CD4-positive, alpha-beta memory T cell (primary cell): ENCODE data around the gene RALGAPA2. TPM values are rescaled to one million over a fixed set of nuclear protein-coding genes. Genes with fewer than 3 reads are reported as not detected.

Source experiments
- CTCF ChIA-PET: fragments of 350-600 bp; sonication (Branson Sonifier 250); formaldehyde crosslinking; loops from one replicate; lab custom pipeline; 2021; ENCODE audit warnings: inconsistent platforms; ENCODE audit not compliant: partially characterized antibody; lab: Charles Lee
- POLR2A ChIA-PET: fragments of 350-600 bp; sonication (Branson Sonifier 250); formaldehyde crosslinking; loops from one replicate; lab custom pipeline; 2021; ENCODE audit not compliant: partially characterized antibody; lab: Charles Lee
- DNase-seq, 5 donors: peaks; one replicate each; pipeline versions ENCODE4 v3.0.0 to v3.0.0-alpha.2; 2020 to 2022; ENCODE audit warnings: mixed read lengths in 1 of 5
- H3K27ac ChIP-seq: one replicate; pipeline ENCODE4 v1.7.0; 2013; ENCODE audit warnings: low read depth, low read length
- H3K27me3 ChIP-seq: 2 replicates; pipeline ENCODE4 v1.7.0; 2013; ENCODE audit warnings: mild to moderate bottlenecking, low read length, moderate library complexity; ENCODE audit not compliant: insufficient read depth
- H3K36me3 ChIP-seq: 2 replicates; pipeline ENCODE4 v1.7.0; 2013; ENCODE audit warnings: mild to moderate bottlenecking, low read length, moderate library complexity; ENCODE audit not compliant: insufficient read depth
- H3K4me1 ChIP-seq: 2 replicates; pipeline ENCODE4 v1.7.0; 2013; ENCODE audit warnings: mild to moderate bottlenecking, low read length, moderate library complexity; ENCODE audit not compliant: insufficient read depth
- H3K4me3 ChIP-seq, 2 donors: one replicate each; pipeline ENCODE4 v1.7.0; 2013; ENCODE audit warnings: low read length in 2 of 2, mild to moderate bottlenecking in 1 of 2
- H3K9me3 ChIP-seq, 2 donors: one replicate each; pipeline ENCODE4 v1.7.0; 2013; ENCODE audit warnings: low read length in 2 of 2, control low read depth in 1 of 2; ENCODE audit not compliant: control insufficient read depth in 1 of 2
- H3K27ac Mint-ChIP-seq, 7 donors: one replicate each; pipeline ENCODE4 v1.8.0; 2020 to 2021; ENCODE audit warnings: mixed read lengths in 7 of 7, mild to moderate bottlenecking in 6 of 7, inconsistent platforms in 3 of 7, moderate library complexity in 3 of 7
- H3K27me3 Mint-ChIP-seq, 2 donors: one replicate each; pipeline ENCODE4 v1.8.0; 2020 to 2021; ENCODE audit warnings: mixed read lengths in 2 of 2
- H3K36me3 Mint-ChIP-seq, 2 donors: one replicate each; pipeline ENCODE4 v1.8.0; 2020 to 2021; ENCODE audit warnings: mixed read lengths in 2 of 2, inconsistent platforms in 1 of 2, mild to moderate bottlenecking in 1 of 2
- H3K4me1 Mint-ChIP-seq, 4 donors: one replicate each; pipeline ENCODE4 v1.8.0; 2020 to 2021; ENCODE audit warnings: mixed read lengths in 4 of 4, mild to moderate bottlenecking in 1 of 4
- H3K4me3 Mint-ChIP-seq, 8 donors: one replicate each; pipeline ENCODE4 v1.8.0; 2020 to 2021; ENCODE audit warnings: mixed read lengths in 8 of 8, mild to moderate bottlenecking in 7 of 8, moderate library complexity in 6 of 8, inconsistent platforms in 3 of 8
- H3K9me3 Mint-ChIP-seq, 8 donors: one replicate each; pipeline ENCODE4 v1.8.0; 2020 to 2021; ENCODE audit warnings: mixed read lengths in 8 of 8, mild to moderate bottlenecking in 5 of 8, inconsistent platforms in 3 of 8, moderate library complexity in 1 of 8
- intact Hi-C: fragments of 100-400 bp; cut with micrococcal nuclease; formaldehyde crosslinking; loops from one replicate; pipeline ENCODE4 v1.15.1; 2023
- polyA plus RNA-seq, 2 donors: library from polyadenylated mRNA; unstranded; fragments of 300-500 nt; fragmentation: Illumina TruSeq; gene quantifications; one replicate each; pipeline ENCODE4 v1.2.3, GENCODE V29; 2021
- total RNA-seq, 2 experiments: library from RNA; stranded (reverse); gene quantifications; one replicate each; pipeline ENCODE4 v1.2.3, GENCODE V29; 2021

RALGAPA2 gene
- total and polyA plus RNA-seq, 4 experiments from 2014 or later = 1.6 to 36.3 (median 21.5) TPM

GRCh38 chr20:20473657-20474056 lies 238.8 kb downstream of the RALGAPA2 start:
- H3K36me3 Mint-ChIP-seq = peaks cover 22 to 56% of the 10 kb centered on the region in 2 donors
- POLR2A ChIA-PET = no interaction called here
- CTCF ChIA-PET = no interaction called here
- Histone ChIP-seq H3K4me1 (no peaks in the 10 kb centered on the region), H3K4me3 (no peak overlapping the region), H3K27me3 (no peaks in the 10 kb centered on the region), H3K27ac (no peak overlapping the region), H3K9me3 (no peaks in the 10 kb centered on the region), H3K36me3 (no peaks in the 10 kb centered on the region)
- no peaks in the 10 kb centered on the region for H3K9me3 Mint-ChIP-seq
- no peaks in the 10 kb centered on the region for H3K4me1 Mint-ChIP-seq
- intact Hi-C loops = no loop called here
- H3K27me3 Mint-ChIP-seq = no peaks in the 10 kb centered on the region
- DNase-seq = no peak
- H3K27ac Mint-ChIP-seq = no peak overlapping the region
- no peak overlapping the region for H3K4me3 Mint-ChIP-seq

DNA sequence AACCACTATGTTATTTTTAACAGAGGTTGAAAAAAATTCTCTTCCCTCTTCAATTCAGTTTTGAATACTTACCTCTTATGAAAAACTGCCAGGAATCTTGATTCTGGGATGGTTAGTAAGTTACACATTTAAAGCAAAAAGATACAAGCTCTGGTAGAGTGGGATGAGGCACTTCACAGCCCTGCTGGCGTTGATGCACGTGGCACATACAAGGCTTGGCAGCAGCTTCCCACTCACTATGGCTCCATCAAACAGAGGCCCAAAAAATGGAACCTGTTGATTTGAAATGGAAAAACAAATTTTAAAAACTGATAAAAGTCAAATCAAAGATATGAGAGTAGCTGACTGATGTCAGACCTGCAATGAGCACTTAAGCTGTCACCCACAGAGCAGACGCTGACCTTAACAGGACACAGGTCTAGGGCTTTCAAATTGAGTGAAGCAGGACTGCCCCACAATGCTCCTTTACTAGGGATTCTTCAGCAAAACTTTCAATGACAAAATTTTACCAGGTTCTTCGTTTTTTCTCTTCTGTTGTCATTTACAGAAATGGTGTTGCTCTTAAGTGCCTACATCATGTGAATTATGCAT lies 239.7 kb downstream of the RALGAPA2 start:
- Histone ChIP-seq H3K27me3 (no peaks in the 10 kb centered on the region), H3K4me3 (no peak overlapping the region), H3K9me3 (no peaks in the 10 kb centered on the region), H3K27ac (no peak overlapping the region), H3K4me1 (no peaks in the 10 kb centered on the region), H3K36me3 (no peaks in the 10 kb centered on the region)
- ChIA-PET CTCF (interaction anchor here (0.5 kb wide), 1 partner anchor 266 kb away, joined by 3 read pairs; no protein-coding TSS in a partner anchor), POLR2A (no interaction called here)
- intact Hi-C loops = no loop called here
- Mint-ChIP-seq H3K27ac (no peak overlapping the region), H3K4me1 (no peaks in the 10 kb centered on the region), H3K36me3 (peaks cover 29 to 61% of the 10 kb centered on the region in 2 donors), H3K27me3 (no peaks in the 10 kb centered on the region), H3K4me3 (no peak overlapping the region), H3K9me3 (no peaks in the 10 kb centered on the region)
- DNase-seq = no peak

- no peak overlapping the region for H3K27ac ChIP-seq
- H3K27me3 Mint-ChIP-seq = no peaks in the 10 kb centered on the region
- peaks cover 18% of the 10 kb centered on the region in 2 donors for H3K36me3 Mint-ChIP-seq
- CTCF ChIA-PET = no interaction called here
- H3K27me3 ChIP-seq = no peaks in the 10 kb centered on the region
- no peaks in the 10 kb centered on the region for H3K4me1 ChIP-seq
- H3K4me1 Mint-ChIP-seq = peaks cover 0 to 6% (median 0%) of the 10 kb centered on the region in 4 donors
- intact Hi-C loops = no loop called here
- H3K27ac Mint-ChIP-seq = no peak overlapping the region
- POLR2A ChIA-PET = no interaction called here
- H3K9me3 ChIP-seq = no peaks in the 10 kb centered on the region
- no peaks in the 10 kb centered on the region for H3K36me3 ChIP-seq
- no peak for DNase-seq
- no peak overlapping the region for H3K4me3 ChIP-seq
- H3K9me3 Mint-ChIP-seq = no peaks in the 10 kb centered on the region
- no peak overlapping the region for H3K4me3 Mint-ChIP-seq
Measured at GRCh38 chr20:20466341-20466879, 246.0 kb downstream of the RALGAPA2 start.

GRCh38 chr20:20465252-20465651 lies 247.2 kb downstream of the RALGAPA2 start:
- Histone ChIP-seq H3K4me3 (no peak overlapping the region), H3K4me1 (no peaks in the 10 kb centered on the region), H3K9me3 (no peaks in the 10 kb centered on the region), H3K27ac (no peak overlapping the region), H3K27me3 (no peaks in the 10 kb centered on the region), H3K36me3 (no peaks in the 10 kb centered on the region)
- H3K9me3 Mint-ChIP-seq = no peaks in the 10 kb centered on the region
- DNase-seq = no peak
- ChIA-PET CTCF (no interaction called here), POLR2A (no interaction called here)
- no peaks in the 10 kb centered on the region for H3K27me3 Mint-ChIP-seq
- peak overlapping the region in 2 of 7 donors; percentile 86 to 94 for H3K27ac Mint-ChIP-seq
- H3K4me1 Mint-ChIP-seq = peaks cover 0 to 6% (median 0%) of the 10 kb centered on the region in 4 donors
- H3K36me3 Mint-ChIP-seq = peaks cover 20 to 21% of the 10 kb centered on the region in 2 donors
- H3K4me3 Mint-ChIP-seq = no peak overlapping the region
- intact Hi-C loops = no loop called here

- H3K9me3 ChIP-seq = no peaks in the 10 kb centered on the region
- Mint-ChIP-seq H3K4me1 (peaks cover 0 to 6% (median 0%) of the 10 kb centered on the region in 4 donors), H3K27me3 (no peaks in the 10 kb centered on the region), H3K36me3 (peaks cover 18 to 21% of the 10 kb centered on the region in 2 donors), H3K4me3 (no peak overlapping the region), H3K27ac (no peak overlapping the region), H3K9me3 (no peaks in the 10 kb centered on the region)
- no peaks in the 10 kb centered on the region for H3K4me1 ChIP-seq
- intact Hi-C loops = no loop called here
- H3K27ac ChIP-seq = no peak overlapping the region
- ChIA-PET CTCF (no interaction called here), POLR2A (no interaction called here)
- H3K4me3 ChIP-seq = no peak overlapping the region
- no peaks in the 10 kb centered on the region for H3K36me3 ChIP-seq
- no peaks in the 10 kb centered on the region for H3K27me3 ChIP-seq
- no peak for DNase-seq
Measured at GRCh38 chr20:20463933-20464374, 248.5 kb downstream of the RALGAPA2 start.

GRCh38 chr20:20462185-20462584 lies 250.3 kb downstream of the RALGAPA2 start:
- no peak overlapping the region for H3K27ac ChIP-seq
- POLR2A ChIA-PET = no interaction called here
- no peak overlapping the region for H3K4me3 ChIP-seq
- Mint-ChIP-seq H3K4me3 (no peak overlapping the region), H3K36me3 (peaks cover 10 to 18% of the 10 kb centered on the region in 2 donors), H3K9me3 (peaks cover 0 to 2% (median 0%) of the 10 kb centered on the region in 8 donors), H3K27ac (no peak overlapping the region), H3K27me3 (no peaks in the 10 kb centered on the region), H3K4me1 (peaks cover 0 to 6% (median 0%) of the 10 kb centered on the region in 4 donors)
- CTCF ChIA-PET = no interaction called here
- no peak for DNase-seq
- H3K9me3 ChIP-seq = no peaks in the 10 kb centered on the region
- no peaks in the 10 kb centered on the region for H3K4me1 ChIP-seq
- no peaks in the 10 kb centered on the region for H3K27me3 ChIP-seq
- intact Hi-C loops = no loop called here
- H3K36me3 ChIP-seq = peaks cover 3% of the 10 kb centered on the region

DNA sequence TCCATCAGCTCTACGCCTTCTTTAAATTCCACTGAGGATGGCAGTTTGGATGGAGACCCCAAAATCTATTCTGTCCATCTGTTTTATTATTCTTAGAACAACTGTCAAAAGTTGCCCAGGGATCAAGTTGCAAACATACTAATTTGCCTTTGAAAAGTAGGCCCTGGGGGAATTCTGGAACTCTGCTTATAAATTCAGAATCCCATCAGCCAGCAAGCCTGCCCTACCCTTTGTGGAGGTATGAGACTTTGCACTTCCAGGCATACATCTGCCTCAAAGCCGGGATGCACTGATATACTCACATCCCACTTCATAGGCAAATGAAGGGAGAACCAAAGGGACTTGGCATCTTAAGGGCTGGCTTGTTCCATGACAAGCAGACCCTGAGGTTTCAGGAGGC lies 250.9 kb downstream of the RALGAPA2 start:
- intact Hi-C loops = no loop called here
- Histone ChIP-seq H3K4me3 (no peak overlapping the region), H3K27ac (no peak overlapping the region), H3K27me3 (no peaks in the 10 kb centered on the region), H3K36me3 (peaks cover 3% of the 10 kb centered on the region), H3K9me3 (no peaks in the 10 kb centered on the region), H3K4me1 (no peaks in the 10 kb centered on the region)
- Mint-ChIP-seq H3K4me3 (no peak overlapping the region), H3K27me3 (no peaks in the 10 kb centered on the region), H3K4me1 (peaks cover 0 to 4% (median 0%) of the 10 kb centered on the region in 4 donors), H3K36me3 (peaks cover 14 to 18% of the 10 kb centered on the region in 2 donors), H3K27ac (no peak overlapping the region), H3K9me3 (peaks cover 0 to 2% (median 0%) of the 10 kb centered on the region in 8 donors)
- POLR2A ChIA-PET = interaction anchor here (1.0 kb wide), 1 partner anchor 9 kb away, joined by 3 read pairs; no protein-coding TSS in a partner anchor
- no peak for DNase-seq
- CTCF ChIA-PET = no interaction called here
